ENCODE data around the gene GCNT1.

GRCh38 chr9:76521244-76521681 is 62.3 kb downstream of the GCNT1 start:
- no peak for TF ChIP-seq CTCF (conservative IDR thresholded peaks at IDR 0.05; ENCODE audit: low read length)
- TF ChIP-seq EZH2phosphoT487 (IDR thresholded peaks at IDR 0.05; ENCODE audit: borderline replicate concordance), result no peak
